HCT116 (cell line): ENCODE results near the gene UBE2N. TPM values are rescaled to one million over a fixed set of nuclear protein-coding genes. Genes with fewer than 3 reads are reported as not detected.

Experiments
- ATAC-seq: fragments of 200-7000 bp; cut with Tn5 transposase; 2 replicates; pipeline ENCODE4 v1.9.1; 2020; ENCODE audit warnings: mild to moderate bottlenecking, moderate library complexity
- BruUV-seq: library from RNA; stranded (reverse); fragments of 400-500 nt; replicated peaks from 2 replicates; lab custom pipeline; 2021; lab: Mats Ljungman, UMichigan
- CTCF ChIA-PET: fragments of 300-600 bp; sonication (Branson Sonifier 250); formaldehyde crosslinking; loops from one replicate; lab custom pipeline; 2021; ENCODE audit warnings: antibody characterized with exemption; lab: Charles Lee
- POLR2A ChIA-PET: fragments of 300-600, 350-600 bp; sonication (Branson Sonifier 250); formaldehyde crosslinking; loops from one replicate; lab custom pipeline; 2021; ENCODE audit warnings: antibody characterized with exemption; lab: Charles Lee
- RAD21 ChIA-PET, 2 experiments: fragments of 300-600 bp; sonication (Branson Sonifier 250); formaldehyde crosslinking; loops; one replicate each; lab custom pipeline; 2023; ENCODE audit warnings: low total read pairs in 2 of 2; ENCODE audit not compliant: uncharacterized antibody in 2 of 2, unreplicated experiment in 2 of 2, low non-redundant PET in 1 of 2; lab: Charles Lee
- DNase-seq: peaks from one replicate; pipeline ENCODE4 v3.0.0-alpha.2; 2010; ENCODE audit warnings: low read depth, low spot score
- H2AFZ ChIP-seq: fragments of 200-600 bp; shearing (Covaris generic), sonication (generic); 2 replicates; pipeline ENCODE4 v1.6.1; 2017; ENCODE audit warnings: low read depth, mixed run types, mixed read lengths, antibody characterized with exemption, low read length; ENCODE audit not compliant: poor library complexity, severe bottlenecking
- H3K27ac ChIP-seq: 2 replicates; pipeline ENCODE4 v1.5.1; 2012; ENCODE audit warnings: low read depth, low read length
- H3K27me3 ChIP-seq: fragments of 200-600 bp; sonication (generic); 2 replicates; pipeline ENCODE4 v1.6.1; 2016; ENCODE audit warnings: mixed run types, low read length, mixed read lengths; ENCODE audit not compliant: insufficient read depth
- H3K36me3 ChIP-seq, 2 experiments: fragments of 200-500 bp in 1 of 2; fragments of 200-600 bp in 1 of 2; sonication (Bioruptor generic) in 1 of 2; sonication (generic) in 1 of 2; 2 replicates each; pipeline versions ENCODE4 v1.5.1 to v1.6.1; 2014 to 2016; ENCODE audit warnings: low read length in 2 of 2, inconsistent platforms in 1 of 2, mixed read lengths in 1 of 2, mixed run types in 1 of 2; ENCODE audit not compliant: insufficient read depth in 2 of 2, control insufficient read depth in 1 of 2
- H3K4me1 ChIP-seq, 2 experiments: fragments of 200-600 bp in 1 of 2; sonication (generic) in 1 of 2; 2 replicates each; pipeline versions ENCODE4 v1.5.1 to v1.6.1; 2012 to 2017; ENCODE audit warnings: low read length in 2 of 2, inconsistent platforms in 1 of 2, mild to moderate bottlenecking in 1 of 2, mixed read lengths in 1 of 2, mixed run types in 1 of 2, moderate library complexity in 1 of 2; ENCODE audit not compliant: insufficient read depth in 2 of 2, control insufficient read depth in 1 of 2
- H3K4me2 ChIP-seq: fragments of 200-600 bp; sonication (generic); 2 replicates; pipeline ENCODE4 v1.6.1; 2017; ENCODE audit warnings: mixed run types, low read length, mixed read lengths
- H3K4me3 ChIP-seq, 2 experiments: fragments of 200-600 bp in 1 of 2; sonication (generic) in 1 of 2; replicated peaks in 1 of 2; 2 replicates each; pipeline ENCODE4 v1.5.1; 2011 to 2016; ENCODE audit warnings: low read length in 2 of 2, control low read depth in 1 of 2, low read depth in 1 of 2, mild to moderate bottlenecking in 1 of 2, mixed read lengths in 1 of 2, mixed run types in 1 of 2
- H3K79me2 ChIP-seq: fragments of 200-600 bp; sonication (generic); 2 replicates; pipeline ENCODE4 v1.6.1; 2017; ENCODE audit warnings: mild to moderate bottlenecking, mixed run types, low read length, moderate library complexity, mixed read lengths; ENCODE audit not compliant: insufficient read depth
- H3K9ac ChIP-seq: fragments of 200-600 bp; sonication (generic); 2 replicates; pipeline ENCODE4 v1.6.1; 2016; ENCODE audit warnings: low read length, mixed read lengths
- H3K9me2 ChIP-seq: fragments of 200-600 bp; sonication (generic), shearing (Covaris generic); 2 replicates; pipeline ENCODE4 v1.6.1; 2017; ENCODE audit warnings: mixed run types, mild to moderate bottlenecking, moderate library complexity; ENCODE audit not compliant: insufficient read depth
- H3K9me3 ChIP-seq, 2 experiments: fragments of 200-500 bp in 1 of 2; fragments of 200-600 bp in 1 of 2; sonication (Bioruptor generic) in 1 of 2; sonication (generic) in 1 of 2; 2 replicates each; pipeline ENCODE4 v1.6.1; 2014 to 2017; ENCODE audit warnings: low read length in 2 of 2, mixed read lengths in 2 of 2, inconsistent platforms in 1 of 2, low read depth in 1 of 2, mild to moderate bottlenecking in 1 of 2, mixed run types in 1 of 2, moderate library complexity in 1 of 2; ENCODE audit not compliant: control insufficient read depth in 1 of 2, insufficient read depth in 1 of 2
- H4K20me1 ChIP-seq: fragments of 200-600 bp; sonication (generic), shearing (Covaris generic); 2 replicates; pipeline ENCODE4 v1.6.1; 2017; ENCODE audit warnings: mixed run types, mild to moderate bottlenecking, moderate library complexity; ENCODE audit not compliant: insufficient read depth
- ATF3 ChIP-seq: IDR thresholded peaks from 2 replicates; pipeline ENCODE4 v1.6.1; 2012
- CBX3 ChIP-seq: IDR thresholded peaks from 2 replicates; pipeline ENCODE4 v1.6.1; 2012; ENCODE audit warnings: low read depth
- CTCF ChIP-seq, 3 experiments: fragments of 200-600 bp in 1 of 3; sonication (generic) in 1 of 3; IDR thresholded peaks in 2 of 3; conservative IDR thresholded peaks in 1 of 3; 2 replicates each; pipeline ENCODE4 v1.5.1; 2012 to 2017; ENCODE audit warnings: low read depth in 2 of 3, low read length in 2 of 3, antibody characterized with exemption in 1 of 3, borderline replicate concordance in 1 of 3, control low read depth in 1 of 3, mild to moderate bottlenecking in 1 of 3, mixed read lengths in 1 of 3, mixed run types in 1 of 3, moderate library complexity in 1 of 3; ENCODE audit not compliant: insufficient read depth in 1 of 3
- ELF1 ChIP-seq: IDR thresholded peaks from 2 replicates; pipeline ENCODE4 v1.6.1; 2012; ENCODE audit warnings: low read depth, borderline replicate concordance
- EZH2 ChIP-seq: fragments of 200-600 bp; sonication (generic); IDR thresholded peaks from 2 replicates; pipeline ENCODE4 v1.6.1; 2017; ENCODE audit warnings: antibody characterized with exemption, mixed run types
- EZH2phosphoT487 ChIP-seq: fragments of 200-600 bp; IDR thresholded peaks from 2 replicates; pipeline ENCODE4 v1.6.1; 2018; ENCODE audit warnings: antibody characterized with exemption, borderline replicate concordance
- FOSL1 ChIP-seq: IDR thresholded peaks from 2 replicates; pipeline ENCODE4 v1.6.1; 2012; ENCODE audit warnings: low read depth
- JUND ChIP-seq: IDR thresholded peaks from 2 replicates; pipeline ENCODE4 v1.6.1; 2012
- MAX ChIP-seq: IDR thresholded peaks from 2 replicates; pipeline ENCODE4 v1.6.1; 2012
- POLR2A ChIP-seq: IDR thresholded peaks from 2 replicates; pipeline ENCODE4 v1.7.0; 2011; ENCODE audit warnings: borderline replicate concordance; ENCODE audit not compliant: insufficient read depth, insufficient read length; ENCODE audit errors: extremely low read depth
- POLR2AphosphoS5 ChIP-seq: IDR thresholded peaks from 2 replicates; pipeline ENCODE4 v1.6.1; 2011; ENCODE audit warnings: mild to moderate bottlenecking, low read depth, low read length, moderate library complexity
- RAD21 ChIP-seq: IDR thresholded peaks from 2 replicates; pipeline ENCODE4 v1.6.1; 2012; ENCODE audit warnings: low read depth, mild to moderate bottlenecking
- REST ChIP-seq: IDR thresholded peaks from 2 replicates; pipeline ENCODE4 v1.6.1; 2012; ENCODE audit warnings: low read depth
- SIN3A ChIP-seq: IDR thresholded peaks from 2 replicates; pipeline ENCODE4 v1.6.1; 2012; ENCODE audit warnings: low read depth
- SP1 ChIP-seq: IDR thresholded peaks from 2 replicates; pipeline ENCODE4 v1.6.1; 2012; ENCODE audit warnings: low read depth
- SRF ChIP-seq: IDR thresholded peaks from 2 replicates; pipeline ENCODE4 v1.6.1; 2012; ENCODE audit warnings: low read depth
- YY1 ChIP-seq: IDR thresholded peaks from 2 replicates; pipeline ENCODE4 v1.6.1; 2011; ENCODE audit warnings: low read length, low read depth, moderate library complexity, mild to moderate bottlenecking; ENCODE audit not compliant: insufficient replicate concordance; ENCODE audit errors: extremely low read depth
- ZBTB33 ChIP-seq: IDR thresholded peaks from 2 replicates; pipeline ENCODE4 v1.6.1; 2011; ENCODE audit warnings: mild to moderate bottlenecking, low read length, moderate library complexity; ENCODE audit not compliant: insufficient replicate concordance; ENCODE audit errors: extremely low read depth
- ZFX ChIP-seq: fragments of 450-650 bp; IDR thresholded peaks from 2 replicates; pipeline ENCODE4 v1.6.1; 2017
- ZNF274 ChIP-seq: fragments of 200-500 bp; sonication (Bioruptor generic); IDR thresholded peaks from 2 replicates; pipeline ENCODE4 v1.6.1; 2014; ENCODE audit warnings: mild to moderate bottlenecking, low read depth, low read length, inconsistent platforms
- intact Hi-C: fragments of 100-400 bp; cut with micrococcal nuclease; formaldehyde crosslinking; loops from 2 replicates; pipeline ENCODE4 v1.10.0; 2022
- total RNA-seq: library from RNA; stranded (reverse); gene quantifications from one replicate; pipeline ENCODE4 v1.2.1, GENCODE V29; 2021; ENCODE audit not compliant: unreplicated experiment

UBE2N gene
- total RNA-seq, 1 experiment from 2014 or later: 140 TPM

- H2AFZ ChIP-seq: no peak overlapping the region
- no peak for TF ChIP-seq MAX
- no peak for TF ChIP-seq POLR2A
- no peak for TF ChIP-seq YY1
- no peak for TF ChIP-seq ZBTB33
- no peak for TF ChIP-seq FOSL1
- no peak for TF ChIP-seq ZFX
- no peak for TF ChIP-seq EZH2phosphoT487
- no peak for TF ChIP-seq CBX3
- no peak for TF ChIP-seq SP1
- TF ChIP-seq REST: no peak
- no peak for TF ChIP-seq ZNF274
- TF ChIP-seq ELF1: no peak
- no peak for TF ChIP-seq JUND
- TF ChIP-seq POLR2AphosphoS5: no peak
- no peak for TF ChIP-seq SRF
- no peak for TF ChIP-seq RAD21
- no peak for TF ChIP-seq ATF3
- TF ChIP-seq SIN3A: no peak
- no peak for TF ChIP-seq EZH2
- no peak for TF ChIP-seq CTCF (IDR thresholded peaks at IDR 0.05 in 2 of 3, conservative IDR thresholded peaks at IDR 0.05 in 1 of 3; ENCODE audit: borderline replicate concordance in 1 of 3, insufficient read depth in 1 of 3, low read depth in 2 of 3, low read length in 2 of 3)
- H3K9ac ChIP-seq: no peak overlapping the region
- H3K36me3 ChIP-seq: no peaks in the 10 kb centered on the region
- no peaks in the 10 kb centered on the region for H4K20me1 ChIP-seq
- ChIA-PET RAD21 (no interaction called here), CTCF (no interaction called here), POLR2A (no interaction called here)
- H3K9me2 ChIP-seq: no peaks in the 10 kb centered on the region
- H3K27me3 ChIP-seq: no peaks in the 10 kb centered on the region
- no peak overlapping the region for H3K4me3 ChIP-seq
- H3K4me2 ChIP-seq: no peak overlapping the region
- intact Hi-C loops: no loop called here
- H3K9me3 ChIP-seq: no peaks in the 10 kb centered on the region
- H3K79me2 ChIP-seq: no peaks in the 10 kb centered on the region
- no TSS peak for BruUV-seq
- H3K27ac ChIP-seq: no peak overlapping the region
- ATAC-seq (no peak), DNase-seq (no peak)
- H3K4me1 ChIP-seq: no peaks in the 10 kb centered on the region
Measured at GRCh38 chr12:93366422-93366821, 75.3 kb downstream of the UBE2N start.
